A673 (cell line): ENCODE results near the gene CD24.

Experiments
- CTCF ChIP-seq: fragments of 300-800, 200-600 bp; sonication (generic); conservative IDR thresholded peaks from 2 replicates; pipeline ENCODE4 v1.5.1; 2017; ENCODE audit warnings: low read depth, mild to moderate bottlenecking, antibody characterized with exemption, low read length, moderate library complexity, mixed read lengths
- EZH2 ChIP-seq: fragments of 200-600 bp; sonication (generic); IDR thresholded peaks from 2 replicates; pipeline ENCODE4 v1.6.1; 2017; ENCODE audit warnings: borderline replicate concordance, low read depth, mild to moderate bottlenecking, mixed read lengths, antibody characterized with exemption, low read length; ENCODE audit not compliant: poor library complexity, severe bottlenecking

DNA sequence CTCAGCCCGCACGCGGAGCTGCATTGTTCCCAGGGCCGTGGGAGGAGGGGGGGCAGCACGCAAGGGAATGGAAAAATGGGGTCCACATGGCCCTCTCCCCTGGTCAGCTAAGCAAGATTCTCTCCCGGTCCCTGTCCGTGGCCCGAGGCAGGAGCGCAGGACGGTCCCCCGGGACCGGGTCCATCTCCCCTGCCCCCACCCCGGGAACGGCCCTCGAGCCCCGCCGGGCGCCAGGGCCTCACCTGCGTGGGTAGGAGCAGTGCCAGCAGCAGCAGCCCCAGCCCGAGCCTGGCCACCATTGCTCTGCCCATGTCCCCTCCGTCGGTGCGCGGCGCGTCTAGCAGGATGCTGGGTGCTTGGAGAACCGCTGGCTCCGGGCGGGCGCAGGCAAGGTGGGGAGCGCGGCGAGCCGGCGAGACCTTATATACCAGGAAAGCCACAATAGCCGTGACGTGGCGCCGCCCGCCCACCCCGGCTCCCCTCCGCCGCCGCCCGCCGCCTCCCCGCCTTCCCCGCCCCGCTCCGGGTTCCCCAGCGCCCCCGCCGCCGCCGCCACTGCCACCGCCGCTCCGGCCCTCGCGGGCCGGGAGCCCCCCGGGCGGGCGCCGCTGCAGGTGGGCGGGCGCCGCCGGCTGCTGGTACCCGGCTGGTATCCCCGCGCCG, at the start of gene CD24:
- TF ChIP-seq CTCF, result no peak
- no peak for TF ChIP-seq EZH2
